OCI-LY1 (cell line): ENCODE results near the gene EDN2.

Experiments
- H2AFZ ChIP-seq: fragments of 200-600 bp; sonication (generic), shearing (Covaris generic); 2 replicates; pipeline ENCODE4 v1.6.0; 2014; ENCODE audit warnings: antibody characterized with exemption, mild to moderate bottlenecking, low read length
- H3F3A ChIP-seq: fragments of 200-600 bp; sonication (generic), shearing (Covaris generic); 2 replicates; pipeline ENCODE4 v1.6.0; 2014; ENCODE audit warnings: mild to moderate bottlenecking, antibody characterized with exemption, low read length, moderate library complexity; ENCODE audit not compliant: insufficient read depth
- H3K27ac ChIP-seq: fragments of 200-600 bp; sonication (generic); 2 replicates; pipeline ENCODE4 v1.5.1; 2014; ENCODE audit warnings: low read length, mixed run types, mild to moderate bottlenecking, low read depth; ENCODE audit not compliant: poor library complexity, severe bottlenecking
- H3K27me3 ChIP-seq: fragments of 200-600 bp; sonication (generic); 2 replicates; pipeline ENCODE4 v1.6.0; 2014; ENCODE audit warnings: antibody characterized with exemption, mild to moderate bottlenecking, low read length, moderate library complexity; ENCODE audit not compliant: insufficient read depth
- H3K36me3 ChIP-seq: fragments of 200-600 bp; sonication (generic); 2 replicates; pipeline ENCODE4 v1.6.1; 2014; ENCODE audit warnings: mild to moderate bottlenecking, antibody characterized with exemption, low read length, moderate library complexity, mixed read lengths; ENCODE audit not compliant: insufficient read depth
- H3K4me1 ChIP-seq: fragments of 200-600 bp; sonication (generic); 2 replicates; pipeline ENCODE4 v1.5.1; 2014; ENCODE audit warnings: mild to moderate bottlenecking, low read length, moderate library complexity; ENCODE audit not compliant: insufficient read depth, severe bottlenecking
- H3K4me2 ChIP-seq: fragments of 200-600 bp; sonication (generic), shearing (Covaris generic); 2 replicates; pipeline ENCODE4 v1.6.1; 2014; ENCODE audit warnings: low read length
- H3K4me3 ChIP-seq: fragments of 200-600 bp; sonication (generic); 2 replicates; pipeline ENCODE4 v1.5.1; 2014; ENCODE audit warnings: low read length, low read depth, mild to moderate bottlenecking, mixed read lengths; ENCODE audit not compliant: poor library complexity, severe bottlenecking
- H3K79me2 ChIP-seq: fragments of 200-600 bp; shearing (Covaris generic); 2 replicates; pipeline ENCODE4 v1.6.1; 2016; ENCODE audit warnings: mixed run types, low read length, mixed read lengths; ENCODE audit not compliant: insufficient read depth
- H3K9ac ChIP-seq: fragments of 200-600 bp; sonication (generic), shearing (Covaris generic); 2 replicates; pipeline ENCODE4 v1.6.1; 2014; ENCODE audit warnings: mild to moderate bottlenecking, low read length, mixed read lengths
- H3K9me2 ChIP-seq: fragments of 200-600 bp; sonication (generic), shearing (Covaris generic); 2 replicates; pipeline ENCODE4 v1.6.1; 2014; ENCODE audit warnings: low read depth, mild to moderate bottlenecking, low read length, mixed read lengths
- H3K9me3 ChIP-seq: fragments of 200-600 bp; shearing (Covaris generic); 2 replicates; pipeline ENCODE4 v1.6.1; 2014; ENCODE audit warnings: low read length, mixed read lengths
- H4K20me1 ChIP-seq: fragments of 200-600 bp; sonication (generic), shearing (Covaris generic); 2 replicates; pipeline ENCODE4 v1.6.0; 2016; ENCODE audit warnings: mild to moderate bottlenecking, low read length; ENCODE audit not compliant: insufficient read depth
- EZH2 ChIP-seq: fragments of 200-600 bp; sonication (generic), shearing (Covaris generic); IDR thresholded peaks from 2 replicates; pipeline ENCODE4 v1.8.0; 2017; ENCODE audit warnings: borderline replicate concordance, mixed run types, mild to moderate bottlenecking, antibody characterized with exemption, low read length, moderate library complexity, mixed read lengths
- TF ChIP-seq, protein P1 (sequence below): fragments of 200-600 bp; sonication (generic), shearing (Covaris generic); IDR thresholded peaks from 2 replicates; pipeline ENCODE4 v1.5.1; 2017; ENCODE audit warnings: mild to moderate bottlenecking, antibody characterized with exemption, low read length, moderate library complexity, mixed read lengths

Gene EDN2

DNA sequence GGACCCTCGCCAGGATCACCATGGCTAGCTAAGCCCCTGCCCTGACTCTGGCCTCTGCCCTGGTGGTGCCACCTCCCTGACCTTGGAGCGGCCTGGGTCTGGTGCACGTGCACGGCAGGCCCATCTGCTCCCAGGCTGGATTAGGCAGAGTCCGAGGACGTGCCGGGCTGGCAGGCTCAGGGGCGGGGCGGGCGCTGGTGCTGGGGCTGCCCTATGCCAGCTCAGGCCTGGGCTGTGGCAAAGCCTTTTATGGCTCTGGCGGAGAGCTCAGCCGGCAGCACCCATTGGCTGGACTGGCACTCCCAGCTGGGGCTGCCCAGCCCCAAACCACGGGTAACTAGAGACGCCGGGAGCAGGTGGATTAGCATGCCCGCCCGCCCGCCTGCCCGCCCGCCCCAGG is 17.1 kb upstream of the EDN2 start:
- H3K4me1 ChIP-seq: no peaks in the 10 kb centered on the region
- H3F3A ChIP-seq: no peaks in the 10 kb centered on the region
- H3K27ac ChIP-seq: no peak overlapping the region
- no peaks in the 10 kb centered on the region for H3K9me3 ChIP-seq
- 0 out of 2 replicates have a peak, but pooled peaks cover 7% of the 10 kb centered on the region for H3K27me3 ChIP-seq
- H3K36me3 ChIP-seq: no peaks in the 10 kb centered on the region
- H3K9ac ChIP-seq: no peak overlapping the region
- TF ChIP-seq, protein P1, sequence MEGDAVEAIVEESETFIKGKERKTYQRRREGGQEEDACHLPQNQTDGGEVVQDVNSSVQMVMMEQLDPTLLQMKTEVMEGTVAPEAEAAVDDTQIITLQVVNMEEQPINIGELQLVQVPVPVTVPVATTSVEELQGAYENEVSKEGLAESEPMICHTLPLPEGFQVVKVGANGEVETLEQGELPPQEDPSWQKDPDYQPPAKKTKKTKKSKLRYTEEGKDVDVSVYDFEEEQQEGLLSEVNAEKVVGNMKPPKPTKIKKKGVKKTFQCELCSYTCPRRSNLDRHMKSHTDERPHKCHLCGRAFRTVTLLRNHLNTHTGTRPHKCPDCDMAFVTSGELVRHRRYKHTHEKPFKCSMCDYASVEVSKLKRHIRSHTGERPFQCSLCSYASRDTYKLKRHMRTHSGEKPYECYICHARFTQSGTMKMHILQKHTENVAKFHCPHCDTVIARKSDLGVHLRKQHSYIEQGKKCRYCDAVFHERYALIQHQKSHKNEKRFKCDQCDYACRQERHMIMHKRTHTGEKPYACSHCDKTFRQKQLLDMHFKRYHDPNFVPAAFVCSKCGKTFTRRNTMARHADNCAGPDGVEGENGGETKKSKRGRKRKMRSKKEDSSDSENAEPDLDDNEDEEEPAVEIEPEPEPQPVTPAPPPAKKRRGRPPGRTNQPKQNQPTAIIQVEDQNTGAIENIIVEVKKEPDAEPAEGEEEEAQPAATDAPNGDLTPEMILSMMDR: no peak
- no peak for TF ChIP-seq EZH2
- H3K9me2 ChIP-seq: no peaks in the 10 kb centered on the region
- no peaks in the 10 kb centered on the region for H4K20me1 ChIP-seq
- no peak overlapping the region for H3K4me2 ChIP-seq
- H3K79me2 ChIP-seq: no peaks in the 10 kb centered on the region
- no peak overlapping the region for H2AFZ ChIP-seq
- H3K4me3 ChIP-seq: no peak overlapping the region

DNA sequence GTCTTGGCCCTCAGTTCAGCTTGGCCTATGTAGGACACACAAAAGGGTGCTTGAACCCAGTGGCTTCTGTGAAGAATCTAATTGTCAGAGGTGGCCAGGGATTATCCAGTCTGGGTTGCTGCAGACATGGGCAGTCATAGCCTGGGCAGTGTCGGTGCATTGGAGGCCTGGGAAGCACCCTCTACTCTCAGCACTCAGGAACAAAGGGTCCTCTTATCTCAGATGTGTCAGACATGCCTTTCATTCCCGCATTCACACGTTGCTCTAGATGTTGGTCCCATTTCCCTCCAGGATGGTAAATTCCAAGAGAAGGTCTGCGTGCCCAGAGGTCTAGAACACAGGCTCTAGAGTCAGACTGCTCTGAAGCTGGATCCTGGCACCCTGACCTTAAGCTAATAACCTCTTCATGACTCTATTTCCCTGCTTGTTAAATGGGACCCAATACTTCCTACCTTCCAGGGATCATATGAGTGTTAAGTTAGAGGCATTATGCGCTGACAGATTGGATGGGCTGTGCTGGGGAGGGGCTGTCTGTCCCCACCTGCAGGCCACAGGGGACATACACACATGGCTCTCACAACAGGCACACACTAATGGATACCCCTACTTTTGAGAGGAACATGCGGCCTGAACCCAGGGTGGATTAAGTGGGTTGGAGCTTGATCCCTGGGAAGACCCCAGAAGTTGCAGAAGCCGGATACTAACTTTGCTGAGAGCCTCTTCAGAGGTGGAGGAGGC is 16.5 kb upstream of the EDN2 start:
- H4K20me1 ChIP-seq: no peaks in the 10 kb centered on the region
- H3K4me1 ChIP-seq: peaks cover 2% of the 10 kb centered on the region
- no peak overlapping the region for H3K4me2 ChIP-seq
- no peaks in the 10 kb centered on the region for H3F3A ChIP-seq
- H3K27me3 ChIP-seq: peaks cover 7% of the 10 kb centered on the region; the same call in 1 of the 2 replicates
- no peak overlapping the region for H3K4me3 ChIP-seq
- H2AFZ ChIP-seq: no peak overlapping the region
- H3K9ac ChIP-seq: no peak overlapping the region
- H3K9me2 ChIP-seq: no peaks in the 10 kb centered on the region
- H3K27ac ChIP-seq: no peak overlapping the region
- no peaks in the 10 kb centered on the region for H3K36me3 ChIP-seq
- TF ChIP-seq EZH2: no peak
- TF ChIP-seq, protein P1: no peak
- H3K79me2 ChIP-seq: no peaks in the 10 kb centered on the region
- H3K9me3 ChIP-seq: no peaks in the 10 kb centered on the region

DNA sequence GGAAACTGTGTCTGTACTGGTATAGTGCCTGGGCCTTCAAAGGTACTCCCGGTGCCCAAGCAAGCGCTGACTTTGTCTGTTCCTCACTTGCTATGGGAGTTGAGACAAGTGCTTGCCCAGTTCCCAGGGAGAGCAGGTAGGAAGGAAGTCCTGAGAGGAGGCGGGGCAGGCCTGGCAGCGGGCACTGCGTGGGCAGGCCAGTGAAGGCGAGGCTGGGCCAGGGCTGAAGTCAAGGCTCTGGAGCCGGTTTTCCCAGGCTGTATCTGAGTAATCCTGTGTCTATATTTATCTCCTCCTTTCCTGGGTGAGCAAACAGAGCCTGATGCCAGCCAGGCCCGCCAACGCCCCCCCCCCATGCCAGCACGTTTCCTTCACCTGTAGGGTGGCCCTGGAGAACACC is 15.9 kb upstream of the EDN2 start:
- no peak overlapping the region for H3K4me2 ChIP-seq
- no peaks in the 10 kb centered on the region for H3K79me2 ChIP-seq
- H3F3A ChIP-seq: no peaks in the 10 kb centered on the region
- H3K27ac ChIP-seq: no peak overlapping the region
- H3K9ac ChIP-seq: no peak overlapping the region
- H2AFZ ChIP-seq: no peak overlapping the region
- H4K20me1 ChIP-seq: no peaks in the 10 kb centered on the region
- H3K4me3 ChIP-seq: no peak overlapping the region
- no peaks in the 10 kb centered on the region for H3K36me3 ChIP-seq
- H3K27me3 ChIP-seq: peaks cover 7% of the 10 kb centered on the region; the same call in 1 of the 2 replicates
- no peak for TF ChIP-seq EZH2
- TF ChIP-seq, protein P1: no peak
- H3K9me2 ChIP-seq: no peaks in the 10 kb centered on the region
- no peaks in the 10 kb centered on the region for H3K9me3 ChIP-seq
- peaks cover 5% of the 10 kb centered on the region for H3K4me1 ChIP-seq
